GM12878 (cell line): ENCODE data around the gene NEURL3. TPM values are rescaled to one million over a fixed set of nuclear protein-coding genes. Genes with fewer than 3 reads are reported as not detected.
A peak's percentile ranks its signal among the peaks of the same experiment; 100 is the strongest.

Experiments used
- ATF7 ChIP-seq: fragments of 450-650 bp; IDR thresholded peaks from 2 replicates; pipeline ENCODE4 v1.6.1; 2016; ENCODE audit warnings: low read depth, mild to moderate bottlenecking
- BHLHE40 ChIP-seq, 2 experiments: fragments of 450-650 bp in 1 of 2; IDR thresholded peaks; 2 replicates each; pipeline ENCODE4 v1.6.1; 2011 to 2017; ENCODE audit warnings: low read depth in 2 of 2, borderline replicate concordance in 1 of 2, improper control_type of control experiment in 1 of 2, low read length in 1 of 2, mild to moderate bottlenecking in 1 of 2
- CREB1 ChIP-seq: IDR thresholded peaks from 2 replicates; pipeline ENCODE4 v1.6.1; 2012; ENCODE audit warnings: low read depth, mild to moderate bottlenecking, inconsistent platforms
- MLLT1 ChIP-seq: fragments of 450-650 bp; IDR thresholded peaks from 2 replicates; pipeline ENCODE4 v1.6.1; 2016; ENCODE audit warnings: mild to moderate bottlenecking
- NFYB ChIP-seq: IDR thresholded peaks from 2 replicates; pipeline ENCODE4 v1.6.1; 2011; ENCODE audit warnings: low read depth, mild to moderate bottlenecking, low read length, improper control_type of control experiment, moderate library complexity; ENCODE audit not compliant: insufficient read depth
- PRDM15 ChIP-seq: fragments of 450-650 bp; formaldehyde crosslinking; IDR thresholded peaks from 2 replicates; pipeline ENCODE4 v1.4.0; 2020; ENCODE audit warnings: mild to moderate bottlenecking, moderate library complexity
- RELB ChIP-seq: fragments of 450-650 bp; IDR thresholded peaks from 2 replicates; pipeline ENCODE4 v1.6.1; 2017; ENCODE audit warnings: low read depth, mild to moderate bottlenecking, moderate library complexity
- SMARCA5 ChIP-seq: fragments of 450-650 bp; IDR thresholded peaks from 2 replicates; pipeline ENCODE4 v1.6.1; 2017; ENCODE audit warnings: mild to moderate bottlenecking
- ZBTB4 ChIP-seq: fragments of 450-650 bp; formaldehyde crosslinking; IDR thresholded peaks from 2 replicates; pipeline ENCODE4 v1.4.0; 2022; ENCODE audit warnings: mild to moderate bottlenecking, moderate library complexity
- ZNF384 ChIP-seq: IDR thresholded peaks from 2 replicates; pipeline ENCODE4 v1.6.1; 2012; ENCODE audit warnings: low read depth, mild to moderate bottlenecking, low read length, improper control_type of control experiment, borderline replicate concordance
- polyA plus RNA-seq, 11 experiments: library from polyadenylated mRNA; depleted of rRNA in 4 of 11; unstranded in 6 of 11; stranded (reverse) in 5 of 11; fragments of >200 nt; fragmentation: Nextera tagmentation in 4 of 11; fragmentation: Illumina TruSeq in 1 of 11; extraction: Ambion mirVana in 4 of 11; extraction: Trizol in 1 of 11; gene quantifications; 1 replicate in 1 of 11; 2 replicates in 10 of 11; pipeline versions ENCODE4 v1.2.1 to v1.2.3, GENCODE V29; 2011 to 2016; ENCODE audit warnings: inconsistent platforms in 2 of 11, missing spikeins in 2 of 11, low read depth in 1 of 11
- total RNA-seq, 4 experiments: library from RNA; depleted of rRNA in 3 of 4; stranded (reverse); fragments of >200 nt in 3 of 4; fragmentation: Illumina TruSeq in 1 of 4; extraction: Trizol in 1 of 4; gene quantifications; 2 replicates each; pipeline versions ENCODE4 v1.2.1 to v1.2.3, GENCODE V29; 2013 to 2021

The NEURL3 gene
- total and polyA plus RNA-seq, 10 of the 15 experiments (the other 5 are each of a cell fraction or from before 2014, with no cell fraction given) = 0.03 to 6.3 (median 0.47) TPM

- TF ChIP-seq ZBTB4 (CRISPR knock-in tag) (no peak), ATF7 (peak; percentile 72), SMARCA5 (peak; percentile 56; the same call in 1 of the 2 replicates), BHLHE40 (IDR thresholded peaks at IDR 0.05; ENCODE audit: borderline replicate concordance in 1 of 2, low read depth in 2 of 2, low read length in 1 of 2) (peak in 1 of 2 experiments; percentile 32; a peak in 2 of 4 replicates), MLLT1 (peak; percentile 51; the same call in 1 of the 2 replicates), NFYB (no peak), ZNF384 (peak; percentile 69), RELB (peak; percentile 89), PRDM15 (CRISPR knock-in tag) (no peak), CREB1 (peak; percentile 19; the same call in 1 of the 2 replicates)
- TF ChIP-seq, all 136 proteins: peak for 24
Observed at GRCh38 chr2:96528006-96528699, 23.0 kb upstream of the NEURL3 start (continued).
